ENCODE data around the gene SLC45A1. TPM values are rescaled to one million over a fixed set of nuclear protein-coding genes. Genes with fewer than 3 reads are reported as not detected.

SLC45A1 gene
- total and polyA plus RNA-seq, 9 of the 15 experiments (the other 6 are each of a cell fraction or from before 2014, with no cell fraction given) = not detected

- TF ChIP-seq ZNF583 (CRISPR knock-in tag; IDR thresholded peaks at IDR 0.05) (no peak), RAD21 (CRISPR knock-in tag; conservative IDR thresholded peaks at IDR 0.05 in 1 of 2, IDR thresholded peaks at IDR 0.05 in 1 of 2) (no peak), AFF1 (IDR thresholded peaks at IDR 0.05; ENCODE audit: low read depth in 1 of 2, partially characterized antibody in 2 of 2) (no peak), SREBF1 (IDR thresholded peaks at IDR 0.05; ENCODE audit: borderline replicate concordance, low read depth, low read length) (no peak), ZHX1 (conservative IDR thresholded peaks at IDR 0.05; ENCODE audit: low read length) (no peak), SIRT6 (IDR thresholded peaks at IDR 0.05; ENCODE audit: low read depth, low read length) (no peak), ETV1 (tag; conservative IDR thresholded peaks at IDR 0.05; ENCODE audit: low read depth) (no peak), RNF2 (IDR thresholded peaks at IDR 0.05) (no peak), HDAC2 (IDR thresholded peaks at IDR 0.05) (peak; percentile 95), SREBF2 (CRISPR knock-in tag; IDR thresholded peaks at IDR 0.05) (no peak), HIVEP1 (CRISPR knock-in tag; IDR thresholded peaks at IDR 0.05) (no peak), ZNF431 (CRISPR knock-in tag; IDR thresholded peaks at IDR 0.05) (no peak), SETDB1 (IDR thresholded peaks at IDR 0.05; ENCODE audit: low read length) (no peak), ZC3H8 (IDR thresholded peaks at IDR 0.05) (no peak), EHMT2 (IDR thresholded peaks at IDR 0.05) (peak; percentile 39; the same call in 1 of the 2 replicates), DLX4 (CRISPR knock-in tag; IDR thresholded peaks at IDR 0.05) (no peak), KAT2B (IDR thresholded peaks at IDR 0.05; ENCODE audit: low read depth, low read length) (no peak), NR2C2 (CRISPR knock-in tag; IDR thresholded peaks at IDR 0.05) (no peak), NR2C2 (tag; IDR thresholded peaks at IDR 0.05) (no peak), ZNF24 (IDR thresholded peaks at IDR 0.05) (no peak), NR0B1 (IDR thresholded peaks at IDR 0.05; ENCODE audit: partially characterized antibody) (no peak)
Measured at GRCh38 chr1:8388732-8389562, 71.0 kb downstream of the SLC45A1 start (continued).

All from K562 (cell line).